ENCODE data around the gene SNRNP70.

DNA sequence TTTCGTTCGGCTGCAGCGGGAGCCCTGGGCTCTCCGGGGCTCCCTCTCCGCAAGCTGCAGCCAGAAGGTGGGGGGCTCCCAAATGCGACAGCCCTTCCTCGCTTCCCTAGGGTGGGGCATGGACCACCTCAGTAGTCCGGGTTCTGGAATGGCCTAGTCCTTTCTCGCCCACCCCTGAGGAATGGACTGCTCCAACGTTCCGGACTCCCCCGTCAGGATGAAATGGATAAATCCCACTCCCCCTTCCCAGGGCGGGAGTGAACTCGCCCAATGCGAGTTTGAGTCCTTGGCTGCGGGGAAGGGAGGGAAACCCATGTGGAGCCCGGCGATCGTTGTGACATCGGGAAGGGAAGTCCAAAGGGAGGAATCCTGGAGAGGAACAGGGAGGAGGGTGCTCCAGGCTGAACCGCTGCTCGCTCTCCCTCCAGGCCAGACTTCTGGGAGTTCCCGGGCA is 64.4 kb downstream of the SNRNP70 start:
- TF ChIP-seq, protein P1, sequence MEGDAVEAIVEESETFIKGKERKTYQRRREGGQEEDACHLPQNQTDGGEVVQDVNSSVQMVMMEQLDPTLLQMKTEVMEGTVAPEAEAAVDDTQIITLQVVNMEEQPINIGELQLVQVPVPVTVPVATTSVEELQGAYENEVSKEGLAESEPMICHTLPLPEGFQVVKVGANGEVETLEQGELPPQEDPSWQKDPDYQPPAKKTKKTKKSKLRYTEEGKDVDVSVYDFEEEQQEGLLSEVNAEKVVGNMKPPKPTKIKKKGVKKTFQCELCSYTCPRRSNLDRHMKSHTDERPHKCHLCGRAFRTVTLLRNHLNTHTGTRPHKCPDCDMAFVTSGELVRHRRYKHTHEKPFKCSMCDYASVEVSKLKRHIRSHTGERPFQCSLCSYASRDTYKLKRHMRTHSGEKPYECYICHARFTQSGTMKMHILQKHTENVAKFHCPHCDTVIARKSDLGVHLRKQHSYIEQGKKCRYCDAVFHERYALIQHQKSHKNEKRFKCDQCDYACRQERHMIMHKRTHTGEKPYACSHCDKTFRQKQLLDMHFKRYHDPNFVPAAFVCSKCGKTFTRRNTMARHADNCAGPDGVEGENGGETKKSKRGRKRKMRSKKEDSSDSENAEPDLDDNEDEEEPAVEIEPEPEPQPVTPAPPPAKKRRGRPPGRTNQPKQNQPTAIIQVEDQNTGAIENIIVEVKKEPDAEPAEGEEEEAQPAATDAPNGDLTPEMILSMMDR (IDR thresholded peaks at IDR 0.05): no peak
- TF ChIP-seq POLR2A (IDR thresholded peaks at IDR 0.05): no peak
